CD14-positive monocyte (primary cell): ENCODE data around the gene ZSCAN9. TPM values are rescaled to one million over a fixed set of nuclear protein-coding genes. Genes with fewer than 3 reads are reported as not detected.

Experiments
- DNase-seq, 3 donors: peaks; one replicate each; pipeline ENCODE4 v3.0.0-alpha.2; 2011 to 2022
- H2AFZ ChIP-seq: 2 replicates; pipeline ENCODE4 v1.6.0; 2012; ENCODE audit warnings: mild to moderate bottlenecking, low read depth, low read length, inconsistent platforms; ENCODE audit not compliant: insufficient read depth, poor library complexity, severe bottlenecking
- H3K27ac ChIP-seq, 2 donors: 1 replicate in 1 of 2; 2 replicates in 1 of 2; pipeline ENCODE4 v1.5.1; 2012 to 2013; ENCODE audit warnings: low read length in 2 of 2, control low read depth in 1 of 2, inconsistent platforms in 1 of 2, low read depth in 1 of 2, mild to moderate bottlenecking in 1 of 2
- H3K27me3 ChIP-seq, 2 donors: one replicate each; pipeline versions ENCODE4 v1.6.0 to v1.6.1; 2011 to 2013; ENCODE audit warnings: low read length in 2 of 2; ENCODE audit not compliant: control insufficient read depth in 2 of 2, insufficient read depth in 2 of 2
- H3K36me3 ChIP-seq, 2 donors: replicated peaks in 1 of 2; 1 replicate in 1 of 2; 2 replicates in 1 of 2; pipeline versions ENCODE4 v1.5.1 to v1.6.1; 2012 to 2013; ENCODE audit warnings: low read length in 2 of 2, control low read depth in 1 of 2, inconsistent platforms in 1 of 2, mild to moderate bottlenecking in 1 of 2; ENCODE audit not compliant: insufficient read depth in 2 of 2, control insufficient read depth in 1 of 2
- H3K4me1 ChIP-seq, 2 donors: 1 replicate in 1 of 2; 2 replicates in 1 of 2; pipeline versions ENCODE4 v1.5.1 to v1.6.1; 2012 to 2013; ENCODE audit warnings: low read length in 2 of 2, control low read depth in 1 of 2, inconsistent platforms in 1 of 2, mild to moderate bottlenecking in 1 of 2, moderate library complexity in 1 of 2; ENCODE audit not compliant: insufficient read depth in 2 of 2, control insufficient read depth in 1 of 2
- H3K4me2 ChIP-seq: replicated peaks from 2 replicates; pipeline ENCODE3; 2012; ENCODE audit warnings: low read length, moderate library complexity, mild to moderate bottlenecking; ENCODE audit not compliant: poor library complexity, severe bottlenecking; ENCODE audit errors: extremely low read depth
- H3K4me3 ChIP-seq, 3 experiments: fragments of 200-600 bp in 1 of 3; sonication (generic) in 1 of 3; replicated peaks in 1 of 3; 1 replicate in 2 of 3; 2 replicates in 1 of 3; pipeline ENCODE4 v1.5.1; 2011 to 2013; ENCODE audit warnings: low read length in 3 of 3, mild to moderate bottlenecking in 3 of 3, control low read depth in 2 of 3, low read depth in 2 of 3, inconsistent platforms in 1 of 3, moderate library complexity in 1 of 3
- H3K79me2 ChIP-seq: 2 replicates; pipeline ENCODE4 v1.6.0; 2012; ENCODE audit warnings: mild to moderate bottlenecking, control low read depth, inconsistent platforms, low read length, moderate library complexity; ENCODE audit not compliant: insufficient read depth
- H3K9ac ChIP-seq: 2 replicates; pipeline ENCODE4 v1.6.0; 2017; ENCODE audit warnings: low read length, mild to moderate bottlenecking; ENCODE audit not compliant: insufficient read depth, poor library complexity, severe bottlenecking
- H3K9me3 ChIP-seq, 2 donors: replicated peaks in 1 of 2; 1 replicate in 1 of 2; 2 replicates in 1 of 2; pipeline versions ENCODE4 v1.5.1 to v1.6.1; 2012 to 2013; ENCODE audit warnings: low read length in 2 of 2, control low read depth in 1 of 2; ENCODE audit not compliant: control insufficient read depth in 1 of 2, insufficient read depth in 1 of 2
- H4K20me1 ChIP-seq: 2 replicates; pipeline ENCODE4 v1.6.0; 2012; ENCODE audit warnings: mild to moderate bottlenecking, low read length, control low read depth, moderate library complexity; ENCODE audit not compliant: insufficient read depth
- H3K27ac Mint-ChIP-seq, 7 donors: one replicate each; pipeline ENCODE4 v1.8.0; 2020; ENCODE audit warnings: mild to moderate bottlenecking in 7 of 7, mixed read lengths in 7 of 7, moderate library complexity in 6 of 7, inconsistent platforms in 2 of 7
- H3K27me3 Mint-ChIP-seq, 3 donors: one replicate each; pipeline ENCODE4 v1.8.0; 2021 to 2022; ENCODE audit warnings: low read depth in 3 of 3, mild to moderate bottlenecking in 3 of 3, mixed read lengths in 3 of 3, moderate library complexity in 3 of 3, inconsistent platforms in 1 of 3
- H3K36me3 Mint-ChIP-seq, 2 donors: one replicate each; pipeline ENCODE4 v1.8.0; 2020; ENCODE audit warnings: mixed read lengths in 2 of 2, inconsistent platforms in 1 of 2, mild to moderate bottlenecking in 1 of 2
- H3K4me1 Mint-ChIP-seq: one replicate; pipeline ENCODE4 v1.8.0; 2020; ENCODE audit warnings: mild to moderate bottlenecking, mixed read lengths
- H3K4me3 Mint-ChIP-seq, 2 donors: one replicate each; pipeline ENCODE4 v1.8.0; 2020; ENCODE audit warnings: mild to moderate bottlenecking in 2 of 2, mixed read lengths in 2 of 2, moderate library complexity in 1 of 2
- H3K9me3 Mint-ChIP-seq, 7 donors: one replicate each; pipeline ENCODE4 v1.8.0; 2020 to 2022; ENCODE audit warnings: mixed read lengths in 7 of 7, mild to moderate bottlenecking in 6 of 7, moderate library complexity in 6 of 7, inconsistent platforms in 2 of 7
- WGBS: methylation state at CpG from one replicate; pipeline ENCODE4 v1.1.5; 2013; ENCODE audit warnings: missing lambda C conversion rate; ENCODE audit not compliant: insufficient coverage; 5-methylcytosine and 5-hydroxymethylcytosine counted together
- intact Hi-C, 2 donors: fragments of 100-400 bp; cut with micrococcal nuclease; formaldehyde crosslinking; loops; one replicate each; pipeline versions ENCODE4 v1.15.0 to v1.15.1; 2023
- polyA plus RNA-seq, 3 donors: library from polyadenylated mRNA; depleted of rRNA in 1 of 3; unstranded in 2 of 3; stranded (reverse) in 1 of 3; fragments of 300-500 nt in 2 of 3; fragments of >200 nt in 1 of 3; fragmentation: Illumina TruSeq in 2 of 3; gene quantifications; 1 replicate in 2 of 3; 2 replicates in 1 of 3; pipeline ENCODE4 v1.2.3, GENCODE V29; 2012 to 2021
- TF ChIP-seq, protein P1 (sequence below): fragments of 200-600 bp; IDR thresholded peaks from one replicate; pipeline ENCODE4 v1.8.0; 2022; ENCODE audit warnings: antibody characterized with exemption, mild to moderate bottlenecking

The ZSCAN9 gene
- polyA plus RNA-seq, 3 donors = 2.2 to 11.6 (median 5.0) TPM

DNA sequence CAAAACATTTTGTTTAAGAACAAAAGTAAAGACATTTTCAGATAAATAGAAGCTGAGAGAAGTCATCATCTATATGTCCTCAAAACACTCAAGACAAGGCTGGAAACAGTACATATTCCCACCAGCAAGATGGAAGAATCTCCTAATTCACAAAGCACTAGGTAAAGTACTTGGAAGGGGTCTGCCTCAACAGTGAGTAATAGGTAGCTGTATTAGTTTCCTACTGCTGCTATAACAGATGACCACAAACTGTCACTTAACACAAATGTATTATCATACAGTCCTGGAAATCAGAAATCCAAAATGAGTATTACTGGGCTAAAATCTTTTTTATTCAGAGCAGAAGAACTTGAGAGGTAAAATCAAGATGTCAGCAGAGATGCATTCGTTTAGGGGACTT is 42.8 kb upstream of the ZSCAN9 start:
- no peak overlapping the region for H3K4me3 Mint-ChIP-seq
- H3K79me2 ChIP-seq = no peaks in the 10 kb centered on the region
- no peak overlapping the region for H3K4me2 ChIP-seq
- no CpG with 5 or more reads among the region's 1 CpG for WGBS
- H3K9me3 ChIP-seq = peaks cover 3 to 8% of the 10 kb centered on the region in 2 donors
- no peaks in the 10 kb centered on the region for H3K36me3 Mint-ChIP-seq
- H3K4me1 ChIP-seq = no peaks in the 10 kb centered on the region
- H3K27me3 Mint-ChIP-seq = peaks cover 4 to 10% (median 5%) of the 10 kb centered on the region in 3 donors
- TF ChIP-seq, protein P1, sequence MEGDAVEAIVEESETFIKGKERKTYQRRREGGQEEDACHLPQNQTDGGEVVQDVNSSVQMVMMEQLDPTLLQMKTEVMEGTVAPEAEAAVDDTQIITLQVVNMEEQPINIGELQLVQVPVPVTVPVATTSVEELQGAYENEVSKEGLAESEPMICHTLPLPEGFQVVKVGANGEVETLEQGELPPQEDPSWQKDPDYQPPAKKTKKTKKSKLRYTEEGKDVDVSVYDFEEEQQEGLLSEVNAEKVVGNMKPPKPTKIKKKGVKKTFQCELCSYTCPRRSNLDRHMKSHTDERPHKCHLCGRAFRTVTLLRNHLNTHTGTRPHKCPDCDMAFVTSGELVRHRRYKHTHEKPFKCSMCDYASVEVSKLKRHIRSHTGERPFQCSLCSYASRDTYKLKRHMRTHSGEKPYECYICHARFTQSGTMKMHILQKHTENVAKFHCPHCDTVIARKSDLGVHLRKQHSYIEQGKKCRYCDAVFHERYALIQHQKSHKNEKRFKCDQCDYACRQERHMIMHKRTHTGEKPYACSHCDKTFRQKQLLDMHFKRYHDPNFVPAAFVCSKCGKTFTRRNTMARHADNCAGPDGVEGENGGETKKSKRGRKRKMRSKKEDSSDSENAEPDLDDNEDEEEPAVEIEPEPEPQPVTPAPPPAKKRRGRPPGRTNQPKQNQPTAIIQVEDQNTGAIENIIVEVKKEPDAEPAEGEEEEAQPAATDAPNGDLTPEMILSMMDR = no peak
- no peak overlapping the region for H3K4me3 ChIP-seq
- intact Hi-C loops = no loop called here
- no peak overlapping the region for H3K27ac Mint-ChIP-seq
- no peak overlapping the region for H3K27ac ChIP-seq
- H3K36me3 ChIP-seq = no peaks in the 10 kb centered on the region
- no peaks in the 10 kb centered on the region for H3K4me1 Mint-ChIP-seq
- peaks cover 3 to 32% (median 23%) of the 10 kb centered on the region in 7 donors for H3K9me3 Mint-ChIP-seq
- no peak overlapping the region for H3K9ac ChIP-seq
- no peak overlapping the region for H2AFZ ChIP-seq
- H4K20me1 ChIP-seq = no peaks in the 10 kb centered on the region
- DNase-seq = no peak
- no peaks in the 10 kb centered on the region for H3K27me3 ChIP-seq

DNA sequence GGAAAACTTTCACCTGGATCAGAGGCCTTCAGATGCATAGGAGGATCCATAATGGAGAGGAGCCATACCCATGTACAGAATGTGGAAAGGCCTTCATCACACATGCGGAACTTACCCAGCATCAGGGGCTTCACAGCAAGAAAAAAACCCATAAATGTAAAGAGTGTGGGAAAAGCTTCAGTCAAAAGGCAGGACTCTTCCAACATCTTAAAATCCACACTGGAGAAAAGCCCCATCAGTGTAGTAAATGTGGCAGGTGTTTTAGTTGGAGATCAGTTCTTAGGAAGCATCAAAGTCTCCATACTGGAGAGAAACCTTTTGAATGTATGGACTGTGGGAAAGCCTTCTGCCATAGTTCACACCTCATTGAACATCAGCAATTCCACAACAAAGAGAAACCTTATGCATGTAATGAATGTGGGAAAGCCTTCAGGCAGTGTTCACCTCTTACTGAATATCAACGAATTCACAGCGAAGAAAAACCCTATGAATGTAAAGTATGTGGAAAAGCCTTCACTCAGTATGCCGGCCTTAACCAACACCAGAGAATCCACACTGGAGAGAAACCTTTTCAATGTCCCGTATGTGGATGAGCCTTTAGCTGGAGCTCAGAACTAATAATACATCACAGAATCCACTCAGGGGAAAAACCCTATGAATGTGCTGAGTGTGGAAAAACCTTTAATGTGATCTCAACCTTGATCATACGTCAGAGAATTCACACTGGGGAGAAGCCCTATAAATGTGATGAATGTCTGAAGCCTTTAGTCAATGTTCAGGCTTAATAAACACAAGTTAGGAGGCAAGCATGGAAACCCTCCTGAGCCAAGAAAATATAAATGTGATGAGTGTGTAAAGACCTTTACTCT is 36.7 kb upstream of the ZSCAN9 start:
- 100% methylated on average over 1 of the region's 6 CpGs for WGBS
- Mint-ChIP-seq H3K4me3 (no peak overlapping the region), H3K9me3 (peaks cover 23 to 59% (median 52%) of the 10 kb centered on the region in 7 donors), H3K4me1 (no peaks in the 10 kb centered on the region), H3K27ac (no peak overlapping the region), H3K27me3 (peaks cover 0 to 2% (median under 1%) of the 10 kb centered on the region in 3 donors), H3K36me3 (no peaks in the 10 kb centered on the region)
- Histone ChIP-seq H2AFZ (no peak overlapping the region), H3K9me3 (peaks cover 35 to 41% of the 10 kb centered on the region in 2 donors), H4K20me1 (no peaks in the 10 kb centered on the region), H3K36me3 (no peaks in the 10 kb centered on the region), H3K79me2 (no peaks in the 10 kb centered on the region), H3K27ac (no peak overlapping the region), H3K9ac (no peak overlapping the region), H3K4me1 (no peaks in the 10 kb centered on the region), H3K4me2 (no peak overlapping the region), H3K4me3 (no peak overlapping the region), H3K27me3 (no peaks in the 10 kb centered on the region)
- intact Hi-C loops = no loop called here
- no peak for DNase-seq
- TF ChIP-seq, protein P1 = no peak
